ENCODE measurements around the gene IL36RN.
"Not testable (repeated sequence)": the region's sequence is repeated elsewhere in the genome, so short reads cannot be mapped to it uniquely, and the experiment has no call there.

Gene IL36RN

GRCh38 chr2:113075600-113075999 is 16.6 kb downstream of the IL36RN start:
- DNase-seq = no peak

GRCh38 chr2:113076954-113077669 is 18.1 kb downstream of the IL36RN start:
- DNase-seq = no peak

- DNase-seq = no peak
These were observed 18.9 kb downstream of the IL36RN start for GRCh38 chr2:113077921-113078320.

GRCh38 chr2:113078350-113078839 is 19.4 kb downstream of the IL36RN start:
- peak; percentile 4 for DNase-seq

GRCh38 chr2:113079131-113079530 is 20.1 kb downstream of the IL36RN start:
- DNase-seq = no peak

GRCh38 chr2:113080134-113080533 is 21.1 kb downstream of the IL36RN start:
- peak; percentile 1 for DNase-seq

GRCh38 chr2:113081488-113082210 is 22.7 kb downstream of the IL36RN start:
- DNase-seq = no peak

GRCh38 chr2:113083296-113083695 is 24.3 kb downstream of the IL36RN start:
- no peak for DNase-seq

- DNase-seq = no peak
These were observed 25.4 kb downstream of the IL36RN start for GRCh38 chr2:113084249-113085000.

GRCh38 chr2:113085542-113085941 is 26.5 kb downstream of the IL36RN start:
- DNase-seq = no peak

GRCh38 chr2:113088213-113088992 is 29.4 kb downstream of the IL36RN start:
- no peak for DNase-seq

- no peak for DNase-seq
These were observed 30.9 kb downstream of the IL36RN start for GRCh38 chr2:113089916-113090315.

- DNase-seq = no peak
These were observed 32.4 kb downstream of the IL36RN start for GRCh38 chr2:113091231-113091896.

GRCh38 chr2:113092864-113093612 is 34.0 kb downstream of the IL36RN start:
- DNase-seq = no peak

GRCh38 chr2:113093613-113093977 is 34.6 kb downstream of the IL36RN start:
- DNase-seq = no peak

- DNase-seq = not testable (repeated sequence)
These were observed 37.3 kb downstream of the IL36RN start for GRCh38 chr2:113096306-113096705.

- not testable (repeated sequence) for DNase-seq
These were observed 38.0 kb downstream of the IL36RN start for GRCh38 chr2:113096842-113097618.

- DNase-seq = no peak
These were observed 39.0 kb downstream of the IL36RN start for GRCh38 chr2:113098041-113098440.

- no peak for DNase-seq
These were observed 39.5 kb downstream of the IL36RN start for GRCh38 chr2:113098532-113098931.

- no peak for DNase-seq
These were observed 43.1 kb downstream of the IL36RN start for GRCh38 chr2:113102133-113102532.

- no peak for DNase-seq
These were observed 44.3 kb downstream of the IL36RN start for GRCh38 chr2:113103277-113103676.
